Measurements from ENCODE around the gene ZP4. TPM values are rescaled to one million over a fixed set of nuclear protein-coding genes. Genes with fewer than 3 reads are reported as not detected.

Gene ZP4
- total and polyA plus RNA-seq, 2 experiments from 2014 or later, result not detected

- Histone ChIP-seq H3F3A (replicated peaks; ENCODE audit: low read depth) (no peaks in the 10 kb centered on the region), H3K79me2 (replicated peaks; ENCODE audit: insufficient read depth) (no peaks in the 10 kb centered on the region), H3K27me3 (ENCODE audit: insufficient read depth) (no peaks in the 10 kb centered on the region), H3K27ac (ENCODE audit: low read depth) (no peak overlapping the region), H3K4me2 (no peak overlapping the region), H4K20me1 (replicated peaks; ENCODE audit: insufficient read depth) (no peaks in the 10 kb centered on the region), H3K9me2 (ENCODE audit: insufficient read depth) (peaks cover 12% of the 10 kb centered on the region), H3K4me3 (no peak overlapping the region), H3K4me1 (ENCODE audit: insufficient read depth) (no peaks in the 10 kb centered on the region), H3K36me3 (ENCODE audit: insufficient read depth) (no peaks in the 10 kb centered on the region), H2AFZ (no peak overlapping the region)
- Mint-ChIP-seq H3K27me3 (ENCODE audit: insufficient read depth, low read depth, poor library complexity) (peaks cover 3% of the 10 kb centered on the region), H3K9me3 (peaks cover 7% of the 10 kb centered on the region; the same call in 2 of the 3 replicates), H3K4me3 (no peak overlapping the region), H3K4me1 (peaks cover 8% of the 10 kb centered on the region; the same call in 2 of the 3 replicates), H3K27ac (no peak overlapping the region), H3K36me3 (ENCODE audit: low read depth) (no peaks in the 10 kb centered on the region; the same call in 2 of the 3 replicates)
- no peak for DNase-seq (ENCODE audit: low spot score)
- TF ChIP-seq EZH2phosphoT487 (IDR thresholded peaks at IDR 0.05; ENCODE audit: unreplicated experiment), result no peak
- TF ChIP-seq JUNB (IDR thresholded peaks at IDR 0.05; ENCODE audit: unreplicated experiment), result no peak
- no peak for TF ChIP-seq EZH2 (IDR thresholded peaks at IDR 0.05; ENCODE audit: low read depth, unreplicated experiment)
- ATAC-seq, result no peak
Observed at GRCh38 chr1:237903961-237904360, 13.2 kb upstream of the ZP4 start.

- ATAC-seq (no peak), DNase-seq (ENCODE audit: low spot score) (no peak)
- Histone ChIP-seq H3F3A (replicated peaks; ENCODE audit: low read depth) (no peaks in the 10 kb centered on the region), H3K4me2 (no peak overlapping the region), H3K27ac (ENCODE audit: low read depth) (no peak overlapping the region), H3K79me2 (replicated peaks; ENCODE audit: insufficient read depth) (no peaks in the 10 kb centered on the region), H4K20me1 (replicated peaks; ENCODE audit: insufficient read depth) (no peaks in the 10 kb centered on the region), H3K9me2 (ENCODE audit: insufficient read depth) (peaks cover 8% of the 10 kb centered on the region), H3K4me1 (ENCODE audit: insufficient read depth) (no peaks in the 10 kb centered on the region), H3K36me3 (ENCODE audit: insufficient read depth) (no peaks in the 10 kb centered on the region), H3K4me3 (no peak overlapping the region), H3K27me3 (ENCODE audit: insufficient read depth) (no peaks in the 10 kb centered on the region), H2AFZ (no peak overlapping the region)
- Mint-ChIP-seq H3K27me3 (ENCODE audit: insufficient read depth, low read depth, poor library complexity) (peaks cover 6% of the 10 kb centered on the region), H3K4me3 (no peak overlapping the region), H3K27ac (no peak overlapping the region), H3K9me3 (peaks cover 5% of the 10 kb centered on the region; the same call in 2 of the 3 replicates), H3K36me3 (ENCODE audit: low read depth) (no peaks in the 10 kb centered on the region), H3K4me1 (peaks cover 8% of the 10 kb centered on the region; the same call in 2 of the 3 replicates)
- TF ChIP-seq EZH2 (IDR thresholded peaks at IDR 0.05; ENCODE audit: low read depth, unreplicated experiment) (no peak), CREB1 (CRISPR knock-in tag; IDR thresholded peaks at IDR 0.05; ENCODE audit: low read depth) (no peak), NANOG (IDR thresholded peaks at IDR 0.05; ENCODE audit: borderline replicate concordance) (no peak), ZNF114 (CRISPR knock-in tag; IDR thresholded peaks at IDR 0.05) (no peak), ETS1 (IDR thresholded peaks at IDR 0.05) (no peak), JUNB (IDR thresholded peaks at IDR 0.05; ENCODE audit: unreplicated experiment) (no peak), ZNF462 (CRISPR knock-in tag; IDR thresholded peaks at IDR 0.05) (no peak), ZNF331 (CRISPR knock-in tag; IDR thresholded peaks at IDR 0.05; ENCODE audit: low read depth) (no peak), EZH2phosphoT487 (IDR thresholded peaks at IDR 0.05; ENCODE audit: unreplicated experiment) (no peak), REST (IDR thresholded peaks at IDR 0.05; ENCODE audit: unreplicated experiment) (no peak)
Observed at GRCh38 chr1:237902960-237903743, 12.4 kb upstream of the ZP4 start.

Measured in GM23338 (cell line).